ENCODE results near the gene EYA3.
A peak's percentile ranks its signal among the peaks of the same experiment; 100 is the strongest.

EYA3 gene

GRCh38 chr1:28112388-28113241 lies 24.2 kb upstream of the EYA3 start:
- Histone ChIP-seq H3K27ac (ENCODE audit: low read length) (no peak overlapping the region), H3K9me3 (ENCODE audit: control insufficient read depth in 2 of 2, low read length in 2 of 2) (no peaks in the 10 kb centered on the region), H3K4me3 (ENCODE audit: low read length in 2 of 2) (no peak overlapping the region), H3K27me3 (ENCODE audit: control insufficient read depth in 1 of 2, insufficient read depth in 2 of 2, low read length in 2 of 2) (no peaks in the 10 kb centered on the region), H3K4me1 (ENCODE audit: control insufficient read depth, insufficient read depth, low read length) (no peaks in the 10 kb centered on the region), H3K9ac (ENCODE audit: low read length in 2 of 2) (no peak overlapping the region), H3K36me3 (ENCODE audit: control insufficient read depth in 2 of 2, insufficient read depth in 2 of 2, low read length in 2 of 2) (no peaks in the 10 kb centered on the region)

DNA sequence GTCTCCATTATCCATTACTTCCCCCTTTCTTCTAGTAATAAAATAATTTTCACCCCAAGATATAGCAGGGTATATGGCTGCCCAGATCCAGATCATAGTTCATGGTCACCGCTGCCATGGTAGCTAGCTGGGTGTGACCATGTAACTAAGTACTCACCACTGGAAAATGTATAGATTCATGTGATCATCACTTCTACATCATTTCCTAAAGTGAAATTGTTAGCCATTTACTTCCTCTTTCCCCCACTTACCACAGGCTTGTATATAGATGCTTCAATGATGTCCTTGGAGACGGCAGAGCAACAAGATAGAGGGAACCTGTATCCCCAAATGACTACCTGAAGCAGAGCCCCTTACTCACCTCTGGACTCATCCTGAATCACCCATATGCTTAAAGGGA lies 22.7 kb upstream of the EYA3 start:
- Histone ChIP-seq H3K4me3 (ENCODE audit: low read length in 2 of 2) (no peak overlapping the region), H3K36me3 (ENCODE audit: control insufficient read depth in 2 of 2, insufficient read depth in 2 of 2, low read length in 2 of 2) (no peaks in the 10 kb centered on the region), H3K4me1 (ENCODE audit: control insufficient read depth, insufficient read depth, low read length) (no peaks in the 10 kb centered on the region), H3K9me3 (ENCODE audit: control insufficient read depth in 2 of 2, low read length in 2 of 2) (no peaks in the 10 kb centered on the region), H3K27ac (ENCODE audit: low read length) (no peak overlapping the region), H3K9ac (ENCODE audit: low read length in 2 of 2) (no peak overlapping the region), H3K27me3 (ENCODE audit: control insufficient read depth in 1 of 2, insufficient read depth in 2 of 2, low read length in 2 of 2) (no peaks in the 10 kb centered on the region)

DNA sequence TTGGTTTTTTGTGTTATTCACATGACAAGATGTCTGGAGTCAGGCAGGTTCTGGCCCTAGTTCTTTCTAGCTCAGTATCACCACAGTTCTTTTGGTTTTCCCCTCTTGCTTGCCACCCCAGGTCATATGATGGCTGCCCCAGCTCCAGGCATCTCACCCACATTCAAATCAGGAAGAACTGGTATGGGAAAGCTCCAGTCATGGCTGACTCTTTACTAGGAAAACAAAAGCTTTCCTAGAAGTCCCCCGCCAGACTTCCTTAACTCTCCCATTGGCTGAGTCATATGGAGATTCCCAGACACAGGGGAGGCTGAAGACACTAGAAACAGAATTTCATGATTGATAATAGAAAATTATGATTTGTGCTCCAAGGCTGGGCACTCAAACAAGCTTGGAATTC lies 22.1 kb upstream of the EYA3 start:
- H3K27ac ChIP-seq (ENCODE audit: low read length): no peak overlapping the region
- H3K4me3 ChIP-seq (ENCODE audit: low read length in 2 of 2): no peak overlapping the region

DNA sequence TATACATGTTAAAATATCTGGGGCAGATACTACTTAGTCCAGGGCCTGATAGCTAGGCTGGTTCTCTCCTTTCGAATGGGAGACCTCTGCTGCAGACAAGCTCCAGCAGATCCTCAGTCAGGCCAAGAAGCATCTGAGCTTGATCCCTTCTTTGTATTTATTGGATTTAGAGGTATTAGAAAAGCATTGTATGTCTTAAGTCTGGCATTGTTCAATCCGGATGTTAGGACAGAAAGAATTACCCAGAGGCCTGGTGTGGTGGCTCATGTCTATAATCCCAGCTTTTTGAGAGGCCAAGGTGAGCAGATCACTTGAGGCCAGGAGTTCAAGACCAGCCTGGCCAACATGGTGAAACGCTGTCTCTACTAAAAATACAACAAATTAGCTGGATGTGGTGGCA lies 21.2 kb upstream of the EYA3 start:
- H3K4me1 ChIP-seq (ENCODE audit: control insufficient read depth, insufficient read depth, low read length): peaks cover 4% of the 10 kb centered on the region

More for the DNA sequence above, 22.1 kb upstream of the EYA3 start:
- Histone ChIP-seq H3K9ac (ENCODE audit: low read length in 2 of 2) (no peak overlapping the region), H3K27me3 (ENCODE audit: control insufficient read depth in 1 of 2, insufficient read depth in 2 of 2, low read length in 2 of 2) (no peaks in the 10 kb centered on the region), H3K9me3 (ENCODE audit: control insufficient read depth in 2 of 2, low read length in 2 of 2) (no peaks in the 10 kb centered on the region), H3K4me1 (ENCODE audit: control insufficient read depth, insufficient read depth, low read length) (no peaks in the 10 kb centered on the region), H3K36me3 (ENCODE audit: control insufficient read depth in 2 of 2, insufficient read depth in 2 of 2, low read length in 2 of 2) (no peaks in the 10 kb centered on the region)

DNA sequence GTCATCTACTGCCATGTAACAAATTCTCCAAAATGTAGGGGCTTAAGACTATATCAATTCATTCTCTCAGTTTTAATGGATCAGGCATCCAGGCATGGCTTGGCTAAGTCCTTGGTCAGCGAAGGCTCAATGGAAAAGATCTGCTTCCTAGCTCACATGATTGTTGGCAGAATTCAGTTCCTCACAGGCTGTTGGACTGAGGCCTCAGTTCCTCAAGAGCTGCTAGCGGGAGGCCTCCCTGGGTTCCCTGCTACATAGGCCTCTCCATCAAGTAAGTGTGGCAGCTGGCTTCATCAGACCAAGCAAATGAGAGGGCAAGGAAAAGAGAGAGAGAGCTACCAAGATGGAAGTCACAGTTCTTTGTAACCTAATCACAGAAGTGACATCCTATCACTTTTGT lies 19.6 kb upstream of the EYA3 start:
- no peak overlapping the region for H3K4me3 ChIP-seq (ENCODE audit: low read length in 2 of 2)
- H3K36me3 ChIP-seq (ENCODE audit: control insufficient read depth in 2 of 2, insufficient read depth in 2 of 2, low read length in 2 of 2): no peaks in the 10 kb centered on the region
- peaks cover 4% of the 10 kb centered on the region for H3K4me1 ChIP-seq (ENCODE audit: control insufficient read depth, insufficient read depth, low read length)
- H3K27me3 ChIP-seq (ENCODE audit: control insufficient read depth in 1 of 2, insufficient read depth in 2 of 2, low read length in 2 of 2): no peaks in the 10 kb centered on the region
- no peak overlapping the region for H3K9ac ChIP-seq (ENCODE audit: low read length in 2 of 2)
- H3K9me3 ChIP-seq (ENCODE audit: control insufficient read depth in 2 of 2, low read length in 2 of 2): no peaks in the 10 kb centered on the region
- no peak overlapping the region for H3K27ac ChIP-seq (ENCODE audit: low read length)

More for the DNA sequence above, 21.2 kb upstream of the EYA3 start:
- no peaks in the 10 kb centered on the region for H3K9me3 ChIP-seq (ENCODE audit: control insufficient read depth in 2 of 2, low read length in 2 of 2)
- no peak overlapping the region for H3K27ac ChIP-seq (ENCODE audit: low read length)
- no peak overlapping the region for H3K9ac ChIP-seq (ENCODE audit: low read length in 2 of 2)
- no peak overlapping the region for H3K4me3 ChIP-seq (ENCODE audit: low read length in 2 of 2)
- H3K36me3 ChIP-seq (ENCODE audit: control insufficient read depth in 2 of 2, insufficient read depth in 2 of 2, low read length in 2 of 2): no peaks in the 10 kb centered on the region
- H3K27me3 ChIP-seq (ENCODE audit: control insufficient read depth in 1 of 2, insufficient read depth in 2 of 2, low read length in 2 of 2): no peaks in the 10 kb centered on the region

- Histone ChIP-seq H3K4me1 (ENCODE audit: control insufficient read depth, insufficient read depth, low read length) (peaks cover 4% of the 10 kb centered on the region), H3K36me3 (ENCODE audit: control insufficient read depth in 2 of 2, insufficient read depth in 2 of 2, low read length in 2 of 2) (no peaks in the 10 kb centered on the region), H3K27me3 (ENCODE audit: control insufficient read depth in 1 of 2, insufficient read depth in 2 of 2, low read length in 2 of 2) (no peaks in the 10 kb centered on the region), H3K9ac (ENCODE audit: low read length in 2 of 2) (no peak overlapping the region), H3K4me3 (ENCODE audit: low read length in 2 of 2) (peak overlapping the region; percentile 37 to 54), H3K27ac (ENCODE audit: low read length) (no peak overlapping the region), H3K9me3 (ENCODE audit: control insufficient read depth in 2 of 2, low read length in 2 of 2) (no peaks in the 10 kb centered on the region)
Measured at GRCh38 chr1:28104866-28105467, 16.6 kb upstream of the EYA3 start.

DNA sequence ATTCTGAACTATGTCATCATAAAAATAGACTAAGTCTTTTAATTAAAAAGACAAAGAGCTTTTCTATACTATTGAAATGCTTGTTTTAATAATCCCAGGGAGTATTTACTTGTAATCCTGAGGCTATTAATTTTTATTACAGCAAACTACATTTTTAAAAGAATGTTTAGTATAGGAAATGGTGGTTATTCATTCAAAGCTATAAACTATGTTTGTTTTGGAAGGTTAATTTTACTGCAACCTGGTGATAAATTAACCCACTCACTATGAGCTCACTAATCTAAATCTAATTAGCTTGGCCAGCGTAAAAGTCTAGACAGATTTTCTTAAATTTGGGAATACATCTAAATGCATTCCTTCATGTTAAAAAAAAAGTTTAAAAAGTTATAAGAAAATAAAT lies 13.8 kb upstream of the EYA3 start:
- H3K36me3 ChIP-seq (ENCODE audit: control insufficient read depth in 2 of 2, insufficient read depth in 2 of 2, low read length in 2 of 2): no peaks in the 10 kb centered on the region
- peaks cover 0 to 3% of the 10 kb centered on the region in 2 donors for H3K27me3 ChIP-seq (ENCODE audit: control insufficient read depth in 1 of 2, insufficient read depth in 2 of 2, low read length in 2 of 2)
- H3K9me3 ChIP-seq (ENCODE audit: control insufficient read depth in 2 of 2, low read length in 2 of 2): no peaks in the 10 kb centered on the region
- H3K4me1 ChIP-seq (ENCODE audit: control insufficient read depth, insufficient read depth, low read length): peaks cover 4% of the 10 kb centered on the region
- no peak overlapping the region for H3K9ac ChIP-seq (ENCODE audit: low read length in 2 of 2)
- H3K4me3 ChIP-seq (ENCODE audit: low read length in 2 of 2): no peak overlapping the region
- H3K27ac ChIP-seq (ENCODE audit: low read length): no peak overlapping the region

GRCh38 chr1:28099050-28099769 lies 10.8 kb upstream of the EYA3 start:
- Histone ChIP-seq H3K36me3 (ENCODE audit: control insufficient read depth in 2 of 2, insufficient read depth in 2 of 2, low read length in 2 of 2) (no peaks in the 10 kb centered on the region), H3K9ac (ENCODE audit: low read length in 2 of 2) (no peak overlapping the region), H3K9me3 (ENCODE audit: control insufficient read depth in 2 of 2, low read length in 2 of 2) (no peaks in the 10 kb centered on the region), H3K4me3 (ENCODE audit: low read length in 2 of 2) (no peak overlapping the region), H3K4me1 (ENCODE audit: control insufficient read depth, insufficient read depth, low read length) (no peaks in the 10 kb centered on the region), H3K27me3 (ENCODE audit: control insufficient read depth in 1 of 2, insufficient read depth in 2 of 2, low read length in 2 of 2) (peaks cover 0 to 9% of the 10 kb centered on the region in 2 donors), H3K27ac (ENCODE audit: low read length) (no peak overlapping the region)

DNA sequence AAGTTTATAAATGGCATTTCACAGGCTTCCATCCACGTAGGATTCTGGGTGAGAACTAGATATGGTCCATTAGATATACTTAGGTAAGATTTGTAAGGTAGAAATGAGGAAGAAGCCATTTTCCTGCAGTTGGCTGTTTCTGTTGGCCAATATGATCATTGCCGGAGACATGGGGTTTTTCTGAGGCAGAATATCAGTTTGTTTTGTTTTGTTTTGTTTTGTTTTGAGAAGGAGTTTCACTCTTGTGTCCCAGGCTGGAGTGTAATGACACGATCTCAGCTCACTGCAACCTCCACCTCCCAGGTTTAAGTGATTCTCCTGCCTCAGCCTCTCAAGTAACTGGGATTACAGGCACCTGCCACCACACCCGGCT lies 8.7 kb upstream of the EYA3 start:
- no peak overlapping the region for H3K9ac ChIP-seq (ENCODE audit: low read length in 2 of 2)
- no peaks in the 10 kb centered on the region for H3K9me3 ChIP-seq (ENCODE audit: control insufficient read depth in 2 of 2, low read length in 2 of 2)
- H3K4me3 ChIP-seq (ENCODE audit: low read length in 2 of 2): no peak overlapping the region
- H3K27ac ChIP-seq (ENCODE audit: low read length): no peak overlapping the region
- H3K4me1 ChIP-seq (ENCODE audit: control insufficient read depth, insufficient read depth, low read length): no peaks in the 10 kb centered on the region
- peaks cover 2 to 9% of the 10 kb centered on the region in 2 donors for H3K27me3 ChIP-seq (ENCODE audit: control insufficient read depth in 1 of 2, insufficient read depth in 2 of 2, low read length in 2 of 2)
- no peaks in the 10 kb centered on the region for H3K36me3 ChIP-seq (ENCODE audit: control insufficient read depth in 2 of 2, insufficient read depth in 2 of 2, low read length in 2 of 2)

DNA sequence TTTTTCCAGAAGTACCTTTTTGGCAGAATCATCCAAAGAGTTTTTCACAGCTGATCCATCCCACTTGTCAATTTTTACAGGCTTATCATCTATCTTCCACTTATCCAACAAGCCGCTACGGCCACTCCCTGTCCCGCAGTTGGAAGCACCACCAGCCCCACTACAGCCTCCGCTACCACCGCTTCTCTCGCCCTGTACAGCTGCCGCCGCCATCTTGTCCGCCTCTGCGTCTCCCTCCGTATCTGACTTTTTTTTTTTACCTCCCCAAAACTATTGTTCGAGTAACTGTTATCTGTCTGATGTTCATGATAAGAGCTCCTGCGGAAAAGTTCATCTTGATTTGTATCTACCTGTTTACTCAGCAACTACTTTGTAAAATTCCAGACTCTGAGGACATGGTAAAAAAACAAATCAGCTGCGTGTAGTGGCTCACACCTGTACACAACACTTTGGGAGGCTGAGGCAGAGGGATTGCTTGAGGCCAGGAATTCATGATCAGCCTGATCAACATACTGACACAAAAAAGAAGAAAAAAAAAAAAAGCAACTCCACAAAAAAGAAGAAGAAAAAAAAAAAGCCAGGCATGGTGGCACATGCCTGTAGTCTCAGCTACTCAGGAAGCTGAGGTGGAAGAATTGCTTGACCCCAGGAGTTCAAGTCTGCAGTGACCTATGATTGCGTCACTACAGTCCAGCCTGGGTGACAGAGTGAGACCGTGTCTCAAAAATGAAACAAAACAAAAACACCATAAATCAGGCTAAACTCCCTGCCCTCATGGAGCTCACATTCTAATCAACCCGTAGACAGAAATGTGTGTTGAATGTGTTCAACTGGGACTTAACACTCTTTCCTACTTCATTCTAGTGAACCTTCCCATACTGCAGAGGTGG lies 8.0 kb upstream of the EYA3 start:
- Histone ChIP-seq H3K27me3 (ENCODE audit: control insufficient read depth in 1 of 2, insufficient read depth in 2 of 2, low read length in 2 of 2) (peaks cover 2 to 9% of the 10 kb centered on the region in 2 donors), H3K9ac (ENCODE audit: low read length in 2 of 2) (no peak overlapping the region), H3K4me1 (ENCODE audit: control insufficient read depth, insufficient read depth, low read length) (no peaks in the 10 kb centered on the region), H3K9me3 (ENCODE audit: control insufficient read depth in 2 of 2, low read length in 2 of 2) (no peaks in the 10 kb centered on the region), H3K36me3 (ENCODE audit: control insufficient read depth in 2 of 2, insufficient read depth in 2 of 2, low read length in 2 of 2) (no peaks in the 10 kb centered on the region), H3K27ac (ENCODE audit: low read length) (no peak overlapping the region), H3K4me3 (ENCODE audit: low read length in 2 of 2) (no peak overlapping the region)
